Activated CD4-positive, CD25-positive, alpha-beta regulatory T cell treated with anti-CD3 and anti-CD28 coated beads, Interleukin-2, amount 50 U/mL, for 16 hours (primary cell): ENCODE data around the gene BMPR1B.

Experiments used
- DNase-seq: peaks from one replicate; pipeline ENCODE4 v3.0.0-alpha.2; 2020; ENCODE audit warnings: low read depth, low spot score

The BMPR1B gene

GRCh38 chr4:94911106-94911505 lies 153.4 kb downstream of the BMPR1B start:
- no peak for DNase-seq

- DNase-seq: no peak
Measured at GRCh38 chr4:94912606-94913005, 154.9 kb downstream of the BMPR1B start.

GRCh38 chr4:94913316-94913715 lies 155.6 kb downstream of the BMPR1B start:
- no peak for DNase-seq

- DNase-seq: no peak
Measured at GRCh38 chr4:94917146-94917545, 159.4 kb downstream of the BMPR1B start.

GRCh38 chr4:94918543-94918942 lies 160.8 kb downstream of the BMPR1B start:
- no peak for DNase-seq

GRCh38 chr4:94920369-94920768 lies 162.6 kb downstream of the BMPR1B start:
- DNase-seq: no peak

- no peak for DNase-seq
Measured at GRCh38 chr4:94924566-94924965, 166.8 kb downstream of the BMPR1B start.

GRCh38 chr4:94925764-94926347 lies 168.1 kb downstream of the BMPR1B start:
- no peak for DNase-seq

GRCh38 chr4:94926936-94927335 lies 169.2 kb downstream of the BMPR1B start:
- no peak for DNase-seq

- no peak for DNase-seq
Measured at GRCh38 chr4:94927696-94928095, 169.9 kb downstream of the BMPR1B start.

- no peak for DNase-seq
Measured at GRCh38 chr4:94929696-94930095, 171.9 kb downstream of the BMPR1B start.

- no peak for DNase-seq
Measured at GRCh38 chr4:94931626-94932025, 173.9 kb downstream of the BMPR1B start.

- no peak for DNase-seq
Measured at GRCh38 chr4:94932366-94932765, 174.6 kb downstream of the BMPR1B start.

- no peak for DNase-seq
Measured at GRCh38 chr4:94933799-94934198, 176.0 kb downstream of the BMPR1B start.

- DNase-seq: no peak
Measured at GRCh38 chr4:94934201-94934600, 176.4 kb downstream of the BMPR1B start.

GRCh38 chr4:94934864-94935263 lies 177.1 kb downstream of the BMPR1B start:
- DNase-seq: no peak

- no peak for DNase-seq
Measured at GRCh38 chr4:94936854-94937253, 179.1 kb downstream of the BMPR1B start.

GRCh38 chr4:94939791-94940519 lies 182.2 kb downstream of the BMPR1B start:
- no peak for DNase-seq

- DNase-seq: no peak
Measured at GRCh38 chr4:94940520-94940908, 182.8 kb downstream of the BMPR1B start.

- no peak for DNase-seq
Measured at GRCh38 chr4:94941706-94942105, 184.0 kb downstream of the BMPR1B start.

- DNase-seq: no peak
Measured at GRCh38 chr4:94944726-94945125, 187.0 kb downstream of the BMPR1B start.

- DNase-seq: no peak
Measured at GRCh38 chr4:94947681-94948108, 189.9 kb downstream of the BMPR1B start.

GRCh38 chr4:94954251-94954650 lies 196.5 kb downstream of the BMPR1B start:
- DNase-seq: no peak

- no peak for DNase-seq
Measured at GRCh38 chr4:94957030-94957429, 199.3 kb downstream of the BMPR1B start.
